SU-DHL-6 (cell line): ENCODE data around the gene RELCH.

Experiments used
- EZH2phosphoT487 ChIP-seq: fragments of 200-600 bp; sonication (generic), shearing (Covaris generic); conservative IDR thresholded peaks from 2 replicates; pipeline ENCODE4 v1.6.1; 2018; ENCODE audit warnings: mild to moderate bottlenecking, antibody characterized with exemption, low read length, moderate library complexity, mixed read lengths
- TF ChIP-seq, protein P1 (sequence below): fragments of 200-600 bp; sonication (generic); IDR thresholded peaks from one replicate; pipeline ENCODE4 v1.5.1; 2017; ENCODE audit warnings: antibody characterized with exemption, mild to moderate bottlenecking, low read length, moderate library complexity; ENCODE audit not compliant: insufficient read depth, poor library complexity, severe bottlenecking

DNA sequence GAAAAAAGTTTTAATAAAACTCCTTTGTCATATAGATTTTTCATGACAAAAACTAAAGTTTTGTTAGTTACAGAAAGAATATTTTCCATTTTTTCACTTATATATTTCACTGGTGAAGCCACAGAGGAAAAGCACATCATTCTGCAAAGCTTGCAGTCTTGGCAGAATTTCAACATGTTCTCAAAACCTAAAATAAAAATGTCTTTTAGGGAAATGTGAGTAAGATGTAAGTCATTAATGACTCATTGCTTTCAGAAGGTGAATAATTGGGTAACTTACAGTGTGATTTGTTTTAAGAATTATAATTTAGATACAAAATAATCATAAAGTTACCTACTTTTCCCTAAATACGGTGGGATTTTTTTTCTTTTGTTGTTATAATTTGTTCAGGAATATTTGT, 94.6 kb downstream of the RELCH start:
- TF ChIP-seq, protein P1, sequence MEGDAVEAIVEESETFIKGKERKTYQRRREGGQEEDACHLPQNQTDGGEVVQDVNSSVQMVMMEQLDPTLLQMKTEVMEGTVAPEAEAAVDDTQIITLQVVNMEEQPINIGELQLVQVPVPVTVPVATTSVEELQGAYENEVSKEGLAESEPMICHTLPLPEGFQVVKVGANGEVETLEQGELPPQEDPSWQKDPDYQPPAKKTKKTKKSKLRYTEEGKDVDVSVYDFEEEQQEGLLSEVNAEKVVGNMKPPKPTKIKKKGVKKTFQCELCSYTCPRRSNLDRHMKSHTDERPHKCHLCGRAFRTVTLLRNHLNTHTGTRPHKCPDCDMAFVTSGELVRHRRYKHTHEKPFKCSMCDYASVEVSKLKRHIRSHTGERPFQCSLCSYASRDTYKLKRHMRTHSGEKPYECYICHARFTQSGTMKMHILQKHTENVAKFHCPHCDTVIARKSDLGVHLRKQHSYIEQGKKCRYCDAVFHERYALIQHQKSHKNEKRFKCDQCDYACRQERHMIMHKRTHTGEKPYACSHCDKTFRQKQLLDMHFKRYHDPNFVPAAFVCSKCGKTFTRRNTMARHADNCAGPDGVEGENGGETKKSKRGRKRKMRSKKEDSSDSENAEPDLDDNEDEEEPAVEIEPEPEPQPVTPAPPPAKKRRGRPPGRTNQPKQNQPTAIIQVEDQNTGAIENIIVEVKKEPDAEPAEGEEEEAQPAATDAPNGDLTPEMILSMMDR = no peak
- TF ChIP-seq EZH2phosphoT487 = no peak
